Lower leg skin (tissue), 3 donors: Measurements from ENCODE around the gene STRIP2.
"Not testable (repeated sequence)": the region's sequence is repeated elsewhere in the genome, so short reads cannot be mapped to it uniquely, and the experiment has no call there.

ENCODE experiments used
- POLR2A ChIP-seq, 2 donors: fragments of 450-650 bp; IDR thresholded peaks; one replicate each; pipeline ENCODE4 v1.6.1; 2016 to 2017; ENCODE audit warnings: antibody characterized with exemption in 2 of 2, mild to moderate bottlenecking in 1 of 2, moderate library complexity in 1 of 2
- TF ChIP-seq, protein P1 (sequence below), 3 donors: fragments of 450-650 bp; IDR thresholded peaks; one replicate each; pipeline ENCODE4 v1.5.1; 2016; ENCODE audit warnings: antibody characterized with exemption in 3 of 3, mild to moderate bottlenecking in 3 of 3, moderate library complexity in 2 of 3

DNA sequence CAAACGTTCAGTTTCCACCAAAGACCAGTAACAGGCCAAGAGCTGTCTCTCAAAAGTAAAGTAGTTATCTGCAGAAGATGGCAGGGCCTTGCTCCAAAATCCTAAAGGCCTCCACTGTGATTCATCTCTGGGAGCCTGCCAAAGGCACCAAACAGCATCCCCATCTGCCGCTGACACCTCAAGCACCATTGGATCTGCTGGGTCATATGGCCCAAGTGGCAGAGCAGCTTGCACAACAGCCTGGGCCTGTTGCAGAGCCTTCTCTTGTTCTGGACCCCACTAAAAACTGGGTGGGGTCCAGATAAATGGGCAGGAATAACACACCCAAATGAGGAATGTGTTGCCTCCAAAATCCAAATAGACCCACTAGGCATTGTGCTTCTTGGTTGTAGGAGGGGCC, 12.7 kb downstream of the STRIP2 start:
- TF ChIP-seq, protein P1, sequence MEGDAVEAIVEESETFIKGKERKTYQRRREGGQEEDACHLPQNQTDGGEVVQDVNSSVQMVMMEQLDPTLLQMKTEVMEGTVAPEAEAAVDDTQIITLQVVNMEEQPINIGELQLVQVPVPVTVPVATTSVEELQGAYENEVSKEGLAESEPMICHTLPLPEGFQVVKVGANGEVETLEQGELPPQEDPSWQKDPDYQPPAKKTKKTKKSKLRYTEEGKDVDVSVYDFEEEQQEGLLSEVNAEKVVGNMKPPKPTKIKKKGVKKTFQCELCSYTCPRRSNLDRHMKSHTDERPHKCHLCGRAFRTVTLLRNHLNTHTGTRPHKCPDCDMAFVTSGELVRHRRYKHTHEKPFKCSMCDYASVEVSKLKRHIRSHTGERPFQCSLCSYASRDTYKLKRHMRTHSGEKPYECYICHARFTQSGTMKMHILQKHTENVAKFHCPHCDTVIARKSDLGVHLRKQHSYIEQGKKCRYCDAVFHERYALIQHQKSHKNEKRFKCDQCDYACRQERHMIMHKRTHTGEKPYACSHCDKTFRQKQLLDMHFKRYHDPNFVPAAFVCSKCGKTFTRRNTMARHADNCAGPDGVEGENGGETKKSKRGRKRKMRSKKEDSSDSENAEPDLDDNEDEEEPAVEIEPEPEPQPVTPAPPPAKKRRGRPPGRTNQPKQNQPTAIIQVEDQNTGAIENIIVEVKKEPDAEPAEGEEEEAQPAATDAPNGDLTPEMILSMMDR (IDR thresholded peaks at IDR 0.05) = not testable (repeated sequence)
- not testable (repeated sequence) for TF ChIP-seq POLR2A (IDR thresholded peaks at IDR 0.05)
